Erythroblast (primary cell): ENCODE measurements around the gene CLBA1.

ENCODE experiments used
- GATA1 ChIP-seq: IDR thresholded peaks from 2 replicates; pipeline ENCODE4 v1.6.1; 2011; ENCODE audit warnings: low read depth, mild to moderate bottlenecking, control low read depth, low read length, moderate library complexity
- POLR2A ChIP-seq: IDR thresholded peaks from 2 replicates; pipeline ENCODE4 v1.6.1; 2011; ENCODE audit warnings: mild to moderate bottlenecking, low read length

DNA sequence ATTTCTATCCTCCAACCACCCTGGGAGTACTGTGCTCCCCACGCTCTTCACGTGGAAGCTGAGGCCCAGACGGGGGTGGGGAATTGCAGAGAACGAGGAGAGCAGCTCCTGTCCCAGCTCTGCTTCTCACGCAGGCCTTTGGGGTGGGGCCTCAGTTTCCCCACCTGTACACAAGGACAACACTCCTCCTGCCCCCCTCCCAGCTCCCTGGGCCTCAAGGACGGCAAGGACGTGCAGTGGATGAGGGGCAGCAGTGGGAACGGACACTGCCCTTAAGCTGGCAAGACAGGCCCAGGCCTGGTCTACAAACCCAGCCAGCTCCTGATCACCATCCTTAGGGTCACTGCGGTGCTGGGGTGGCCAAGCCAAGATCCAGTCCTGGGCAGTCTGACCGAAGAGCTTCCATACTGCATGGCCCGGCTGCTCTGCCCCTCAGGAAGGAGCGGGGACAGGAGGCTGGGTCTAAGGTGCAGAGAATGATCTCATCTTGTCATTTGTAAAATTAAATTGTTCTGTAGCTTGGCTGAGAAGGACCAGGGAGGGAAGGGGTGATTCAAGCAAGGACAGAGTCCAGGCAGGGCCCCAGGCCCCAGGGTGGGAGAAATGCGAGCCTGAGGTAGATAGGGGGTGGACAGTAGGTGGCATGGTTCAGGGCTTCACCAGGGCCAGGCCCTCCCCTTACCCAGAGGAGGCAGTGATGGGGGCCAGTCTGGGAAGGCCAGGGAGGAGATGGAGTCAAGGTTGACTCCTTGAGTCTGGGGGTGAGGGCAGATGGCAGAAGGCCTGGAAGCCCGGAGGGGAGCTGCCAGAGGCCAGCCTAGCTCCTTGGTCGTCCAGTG lies 1.3 kb upstream of the CLBA1 start:
- TF ChIP-seq POLR2A (no peak), GATA1 (no peak)
